GM12892 (cell line): ENCODE results near the gene ATXN2.

ENCODE experiments used
- POLR2A ChIP-seq: IDR thresholded peaks from 2 replicates; pipeline ENCODE4 v1.6.1; 2011; ENCODE audit warnings: low read depth, low read length, control low read depth
- TAF1 ChIP-seq: IDR thresholded peaks from 2 replicates; pipeline ENCODE4 v1.6.1; 2011; ENCODE audit warnings: low read depth, mild to moderate bottlenecking, control low read depth, low read length, borderline replicate concordance

- TF ChIP-seq TAF1 (no peak), POLR2A (no peak)
These were observed 41.1 kb downstream of the ATXN2 start for GRCh38 chr12:111558107-111558376.
